Vagina (tissue), 2 donors: Measurements from ENCODE around the gene SLC48A1.

Experiments used
- CTCF ChIP-seq, 3 experiments: fragments of 450-650 bp in 2 of 3; fragments of 200-600 bp in 1 of 3; sonication (generic) in 1 of 3; IDR thresholded peaks; one replicate each; pipeline ENCODE4 v1.5.1; 2017 to 2019; ENCODE audit warnings: antibody characterized with exemption in 3 of 3, mild to moderate bottlenecking in 2 of 3, moderate library complexity in 2 of 3
- POLR2A ChIP-seq, 2 donors: fragments of 450-650 bp; IDR thresholded peaks; one replicate each; pipeline ENCODE4 v1.6.1; 2017; ENCODE audit warnings: antibody characterized with exemption in 2 of 2, mild to moderate bottlenecking in 2 of 2, moderate library complexity in 2 of 2
- POLR2AphosphoS5 ChIP-seq, 2 donors: sonication (generic); formaldehyde crosslinking; IDR thresholded peaks; one replicate each; pipeline ENCODE4 v1.9.0; 2017; ENCODE audit warnings: antibody characterized with exemption in 2 of 2, mild to moderate bottlenecking in 2 of 2, low read depth in 1 of 2; ENCODE audit not compliant: insufficient read depth in 1 of 2

- TF ChIP-seq CTCF (IDR thresholded peaks at IDR 0.05) (no peak), POLR2A (IDR thresholded peaks at IDR 0.05) (no peak), POLR2AphosphoS5 (IDR thresholded peaks at IDR 0.05; ENCODE audit: insufficient read depth in 1 of 2, low read depth in 1 of 2) (no peak)
Observed at GRCh38 chr12:47743311-47743860, 29.7 kb upstream of the SLC48A1 start.
